Activated CD4-positive, alpha-beta T cell treated with anti-CD3 and anti-CD28 coated beads for 4 hours (primary cell): Measurements from ENCODE around the gene ARHGEF17.
"Not testable (repeated sequence)": the region's sequence is repeated elsewhere in the genome, so short reads cannot be mapped to it uniquely, and the experiment has no call there.

Experiments
- DNase-seq, 2 donors: peaks; one replicate each; pipeline ENCODE4 v3.0.0-alpha.2; 2020

The ARHGEF17 gene

DNA sequence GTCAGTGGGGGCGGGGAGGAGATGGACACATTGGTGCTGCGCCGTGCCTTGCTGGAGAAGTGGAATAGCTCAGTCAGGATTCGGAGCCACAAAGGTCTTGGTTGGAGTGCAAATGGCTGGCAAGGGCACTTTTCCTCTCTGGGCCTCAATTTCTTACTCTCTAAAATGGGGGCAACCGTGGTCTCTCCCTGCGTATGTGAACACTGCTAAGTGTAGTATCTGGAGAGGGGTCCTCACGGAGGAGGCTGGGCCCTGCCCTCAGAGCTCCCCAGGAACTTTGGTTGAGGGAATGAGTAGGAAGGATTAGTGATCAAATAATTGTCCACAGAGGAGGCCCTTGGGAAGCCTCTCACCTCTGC lies 35.4 kb upstream of the ARHGEF17 start:
- DNase-seq = no peak

GRCh38 chr11:73273222-73273895 lies 34.7 kb upstream of the ARHGEF17 start:
- DNase-seq = no peak

- DNase-seq = not testable (repeated sequence)
Observed at GRCh38 chr11:73274191-73274590, 33.9 kb upstream of the ARHGEF17 start.

GRCh38 chr11:73274722-73275380 lies 33.2 kb upstream of the ARHGEF17 start:
- no peak for DNase-seq

- no peak for DNase-seq
Observed at GRCh38 chr11:73275381-73275750, 32.7 kb upstream of the ARHGEF17 start.

DNA sequence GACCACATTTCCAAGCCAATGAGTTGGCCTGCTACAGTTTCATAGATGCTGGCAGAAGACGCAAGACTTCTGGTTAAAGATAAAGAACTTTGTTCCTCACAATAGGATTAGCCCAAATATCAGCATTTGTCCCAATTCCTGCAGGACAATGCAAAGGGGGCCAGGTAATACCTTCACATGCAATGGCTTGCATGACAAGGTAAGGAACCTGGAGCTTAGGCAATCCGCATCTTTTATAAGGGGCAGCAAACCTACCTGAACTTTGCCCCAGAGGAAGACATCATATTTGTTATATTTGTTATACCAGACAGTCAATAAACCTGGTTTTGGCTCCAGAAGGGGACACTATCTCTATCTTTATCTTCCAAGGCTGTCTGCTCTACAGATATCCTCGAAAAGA lies 30.6 kb upstream of the ARHGEF17 start:
- no peak for DNase-seq

- DNase-seq = no peak
Observed at GRCh38 chr11:73280626-73281025, 27.4 kb upstream of the ARHGEF17 start.

DNA sequence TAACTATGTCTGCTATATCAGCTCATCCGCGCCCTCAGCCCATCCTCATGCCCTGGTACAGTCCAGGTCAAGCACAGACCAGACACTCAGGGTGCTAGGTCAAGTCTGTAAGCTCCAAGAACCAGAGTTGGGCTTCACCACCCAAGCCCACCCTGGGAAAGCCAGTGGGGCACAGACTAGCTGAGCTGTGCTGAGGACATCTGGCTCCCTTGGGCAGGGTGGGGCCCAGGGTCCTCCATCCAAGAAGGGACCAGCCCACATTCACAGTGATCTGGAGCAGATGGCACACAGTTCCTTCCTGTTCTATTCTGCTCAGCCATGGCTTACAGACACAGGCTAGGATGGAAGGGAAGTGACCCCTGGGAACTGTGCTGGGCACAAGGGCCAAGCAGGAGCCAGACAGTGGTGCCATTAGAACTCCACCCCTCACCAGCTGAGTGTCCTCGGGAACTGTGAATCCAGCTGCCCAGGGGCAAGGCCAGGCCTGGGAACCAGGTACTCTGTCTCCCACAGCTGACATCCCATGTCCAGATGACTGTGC lies 26.8 kb upstream of the ARHGEF17 start:
- DNase-seq = no peak

DNA sequence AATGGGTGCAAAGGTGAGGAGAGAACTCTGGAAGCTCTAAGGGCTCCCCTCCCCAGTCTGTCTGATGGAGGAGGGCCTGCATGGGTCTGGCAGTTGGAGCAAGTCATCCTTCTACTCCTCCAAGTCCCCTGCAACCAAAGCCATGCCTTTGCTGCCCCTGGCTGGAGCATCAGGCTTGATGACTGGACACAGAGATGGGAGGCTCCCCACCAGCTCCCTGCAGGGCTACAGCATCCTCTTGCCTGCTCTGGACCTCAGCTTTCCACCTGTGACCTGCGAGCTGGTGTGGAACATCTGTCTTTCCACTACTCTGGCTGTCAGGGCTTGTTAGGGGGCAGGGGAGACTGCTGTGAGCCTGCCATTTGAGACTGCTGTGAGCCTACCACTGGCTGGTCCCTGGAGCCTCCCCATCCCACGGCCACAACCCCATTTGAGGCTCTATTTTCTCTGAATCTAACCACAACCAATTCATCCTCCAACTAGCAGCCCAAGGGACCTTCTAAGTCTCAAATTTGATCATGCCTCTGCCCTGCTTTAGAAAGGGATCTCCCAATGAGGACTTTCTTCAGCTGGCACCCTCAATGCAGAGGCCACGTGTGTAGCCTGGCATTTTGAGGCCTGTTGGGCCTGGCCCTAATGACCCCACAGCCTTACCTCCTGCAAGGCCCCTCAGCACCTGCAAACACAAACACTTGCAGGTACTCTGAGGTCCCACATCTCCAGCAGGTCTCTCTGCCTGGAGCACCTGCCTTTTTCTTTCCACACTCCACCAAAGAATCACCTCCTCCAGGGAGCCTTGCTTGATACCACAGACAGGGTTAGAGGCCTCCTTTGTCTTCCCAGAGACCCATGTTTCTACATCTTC lies 26.0 kb upstream of the ARHGEF17 start:
- no peak for DNase-seq

DNA sequence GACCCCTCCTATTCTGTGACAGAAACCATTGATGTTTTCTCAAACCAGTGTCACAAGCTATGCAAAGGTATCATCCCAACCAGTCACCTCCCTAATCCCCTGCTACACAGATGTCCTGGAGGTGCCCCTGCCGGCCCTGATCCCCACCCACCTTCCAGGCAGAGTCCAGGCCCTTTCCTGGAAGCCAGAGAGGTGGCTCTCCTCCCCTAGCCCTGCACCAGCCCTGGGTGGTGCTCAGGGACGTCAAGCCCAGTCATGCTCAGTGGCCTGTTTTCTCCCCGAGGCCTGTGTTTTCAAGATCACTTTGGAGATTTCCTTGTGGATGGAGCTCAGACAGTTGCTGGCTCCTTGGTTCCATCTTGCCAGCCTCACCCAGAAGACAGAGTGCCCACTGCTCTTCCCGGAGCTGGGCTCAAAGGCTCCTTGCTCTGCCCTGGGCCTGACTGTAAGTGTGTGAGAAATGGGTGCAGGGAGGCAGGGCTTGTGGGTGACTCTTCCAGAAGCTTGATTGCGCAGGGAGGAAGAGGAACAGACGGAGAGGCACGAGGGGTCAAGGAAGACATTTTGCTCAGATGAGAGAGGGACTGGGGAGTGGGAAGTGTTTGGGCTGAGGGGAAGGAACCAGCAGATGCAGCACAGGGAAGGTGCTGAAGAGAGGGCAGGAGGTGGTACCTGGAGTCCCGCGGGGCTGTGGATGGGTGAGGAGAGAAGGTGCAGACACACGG lies 24.6 kb upstream of the ARHGEF17 start:
- DNase-seq = no peak

- no peak for DNase-seq
Observed at GRCh38 chr11:73284106-73284505, 24.0 kb upstream of the ARHGEF17 start.

DNA sequence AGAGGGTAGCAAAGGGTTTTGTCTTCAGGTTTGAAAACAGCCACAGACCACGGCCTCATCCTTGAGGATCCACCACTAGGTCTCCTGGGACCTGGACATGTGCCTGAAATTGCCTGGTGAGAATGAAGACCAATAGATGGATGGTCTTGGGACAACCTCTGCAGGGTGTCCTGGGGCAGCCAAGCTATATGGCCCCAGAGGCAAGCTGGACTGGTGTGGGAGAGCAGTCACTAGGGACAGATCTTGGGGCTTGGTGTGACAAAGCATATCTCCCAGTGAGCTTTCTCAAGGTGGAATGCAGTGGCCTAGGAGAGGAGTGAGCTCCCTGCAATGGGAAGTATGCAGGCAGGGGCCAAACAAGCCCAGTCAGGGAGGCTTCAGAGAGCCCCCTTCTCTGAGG lies 22.4 kb upstream of the ARHGEF17 start:
- no peak for DNase-seq

DNA sequence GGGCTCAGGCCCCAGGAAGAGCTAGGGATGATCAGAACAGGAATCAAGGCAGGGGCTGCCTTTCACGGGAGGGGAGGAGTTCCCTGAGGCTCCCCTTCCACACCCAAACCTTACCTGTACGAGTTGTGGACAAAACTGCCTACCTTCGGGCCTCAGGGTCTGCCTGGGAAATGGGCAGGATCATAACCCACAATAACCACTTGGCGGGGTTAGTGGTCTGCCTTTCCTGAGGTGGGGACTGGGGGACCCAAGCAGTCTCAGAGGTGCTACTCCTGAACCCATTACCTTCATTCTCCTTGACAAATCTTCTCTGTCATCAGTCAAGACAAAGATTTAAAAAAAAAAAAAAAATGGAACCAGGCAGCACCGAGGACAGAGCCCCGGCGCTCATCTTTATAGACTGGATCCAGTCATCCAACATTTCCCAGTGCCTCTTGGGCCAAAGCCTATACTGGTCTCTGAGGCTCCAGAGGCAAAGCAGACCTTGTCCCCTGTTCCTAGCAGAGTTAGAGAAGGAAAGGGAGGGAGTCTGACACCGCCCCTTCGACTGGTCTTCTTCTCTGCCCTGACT lies 21.8 kb upstream of the ARHGEF17 start:
- no peak for DNase-seq

DNA sequence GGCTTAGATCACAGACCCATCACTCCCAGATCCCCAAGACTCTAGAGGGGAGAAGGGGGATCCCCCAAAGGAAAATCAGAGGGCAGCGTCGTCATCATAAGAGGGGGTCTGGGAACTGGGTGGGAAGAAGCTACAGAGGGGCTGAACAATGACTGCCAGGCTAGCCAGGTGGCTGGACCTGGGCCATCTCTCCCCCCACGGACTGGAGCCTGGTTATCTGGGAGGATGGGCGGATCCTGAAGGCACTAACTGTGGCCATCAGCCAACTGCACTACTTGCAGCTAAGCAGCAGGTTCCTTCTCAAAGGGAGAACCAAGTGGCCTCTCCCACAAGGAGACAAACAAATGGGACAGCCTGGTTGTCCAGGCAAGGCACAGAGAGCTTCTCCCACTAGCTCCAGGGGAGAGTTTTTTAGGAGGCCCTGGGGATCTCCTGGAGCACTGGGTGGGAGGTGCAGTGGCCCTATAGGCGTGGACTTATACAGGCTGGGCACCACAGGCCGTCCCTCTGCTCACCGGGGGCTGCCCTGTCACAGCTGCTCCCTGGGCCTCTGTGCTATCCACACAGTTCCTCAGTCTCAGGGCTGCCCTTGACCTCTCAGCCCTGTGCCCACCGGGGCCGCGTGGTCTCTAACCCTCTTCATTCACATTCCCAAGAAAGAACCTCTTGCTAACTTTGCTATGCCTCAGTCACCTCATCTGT lies 20.5 kb upstream of the ARHGEF17 start:
- DNase-seq = no peak

DNA sequence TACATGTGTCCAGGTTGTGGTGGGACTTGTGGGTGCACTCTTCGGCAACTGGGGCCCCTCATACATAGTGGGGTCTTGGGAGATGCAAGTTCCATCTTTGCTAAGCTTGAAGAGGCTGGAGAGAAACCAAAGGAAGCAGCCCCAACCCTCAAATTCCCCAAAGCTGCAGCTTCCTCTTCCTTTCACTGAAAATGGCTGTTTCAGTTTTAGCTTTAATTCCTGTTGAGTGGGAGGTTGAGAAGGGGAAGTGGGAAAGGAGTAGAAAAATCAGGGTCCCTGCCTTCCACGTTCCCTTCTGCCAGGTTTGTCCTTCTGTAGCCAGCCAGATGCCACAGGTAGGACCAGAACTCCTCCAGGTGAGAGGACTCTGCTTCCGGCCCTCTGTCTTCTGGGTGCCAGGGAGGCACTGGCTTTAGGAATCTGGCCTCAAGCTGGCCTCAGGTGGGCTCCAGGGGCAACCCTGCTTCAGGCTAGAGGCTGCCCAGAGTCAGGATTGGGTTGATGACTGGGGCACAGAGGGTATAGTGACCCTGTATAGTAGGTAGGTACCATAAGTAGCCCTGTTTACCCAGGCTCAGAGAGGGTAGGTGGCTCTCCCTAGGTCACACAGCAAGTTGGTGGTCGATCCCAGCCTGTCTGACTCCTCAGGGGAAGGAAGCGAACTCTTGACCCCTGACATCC lies 19.7 kb upstream of the ARHGEF17 start:
- no peak for DNase-seq

- DNase-seq = peak; percentile 32 to 45
Observed at GRCh38 chr11:73288873-73289707, 19.0 kb upstream of the ARHGEF17 start.

DNA sequence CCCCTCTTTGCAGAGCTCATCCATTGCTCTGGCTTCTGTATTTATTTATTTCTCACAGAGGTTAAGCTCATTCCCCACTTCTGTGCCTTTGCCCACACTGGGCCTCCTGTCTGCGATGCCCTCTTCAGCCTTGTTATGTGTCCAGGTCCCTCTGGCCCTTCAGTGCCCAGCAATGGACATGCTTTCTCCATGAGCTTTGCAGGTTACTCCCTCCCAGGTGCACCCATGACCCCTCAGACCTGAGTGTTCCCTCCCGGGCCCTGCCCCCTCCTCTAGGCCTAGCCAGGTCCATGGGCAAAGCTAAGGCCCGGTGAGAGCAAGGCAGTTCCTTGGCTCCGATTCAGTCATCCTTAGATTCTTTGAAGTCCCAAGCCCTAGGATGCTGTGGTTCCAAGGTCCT lies 17.5 kb upstream of the ARHGEF17 start:
- DNase-seq = no peak

GRCh38 chr11:73291196-73291595 lies 16.9 kb upstream of the ARHGEF17 start:
- no peak for DNase-seq

DNA sequence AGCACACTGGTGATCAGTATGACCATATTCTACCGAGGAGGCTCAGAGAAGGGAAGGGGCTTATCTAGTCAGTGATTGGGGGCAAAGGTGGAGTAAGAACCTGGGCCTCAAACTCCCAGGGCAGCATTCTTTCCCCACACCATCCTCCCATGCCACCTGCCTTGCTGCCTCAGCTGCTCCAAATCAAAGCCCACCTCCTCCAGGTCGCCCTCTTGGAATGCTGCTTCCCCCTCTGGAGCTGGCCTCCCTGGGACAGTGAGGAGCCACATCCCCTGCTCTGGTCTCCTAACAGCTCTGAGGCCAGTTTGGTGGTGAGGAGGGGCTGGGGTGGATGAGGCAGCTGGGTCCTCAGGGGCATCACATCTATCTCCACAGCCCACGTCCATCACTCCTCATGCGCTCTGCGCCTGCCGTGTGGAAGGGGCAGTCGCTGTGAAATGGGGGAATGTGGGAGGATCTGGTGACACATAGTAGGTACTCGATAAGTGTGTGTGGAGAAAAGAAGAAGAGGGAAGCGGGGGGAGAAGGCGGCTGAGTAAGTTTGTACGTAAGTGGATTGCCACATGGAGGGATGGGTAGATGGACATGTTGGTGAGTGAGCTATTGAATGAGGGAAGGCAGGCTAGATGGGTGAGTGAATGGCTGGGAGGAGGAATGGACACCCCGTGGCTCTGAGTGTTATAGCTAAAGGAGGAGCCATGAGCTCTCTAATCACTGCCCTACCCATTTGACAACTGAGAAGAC lies 16.1 kb upstream of the ARHGEF17 start:
- DNase-seq = no peak

DNA sequence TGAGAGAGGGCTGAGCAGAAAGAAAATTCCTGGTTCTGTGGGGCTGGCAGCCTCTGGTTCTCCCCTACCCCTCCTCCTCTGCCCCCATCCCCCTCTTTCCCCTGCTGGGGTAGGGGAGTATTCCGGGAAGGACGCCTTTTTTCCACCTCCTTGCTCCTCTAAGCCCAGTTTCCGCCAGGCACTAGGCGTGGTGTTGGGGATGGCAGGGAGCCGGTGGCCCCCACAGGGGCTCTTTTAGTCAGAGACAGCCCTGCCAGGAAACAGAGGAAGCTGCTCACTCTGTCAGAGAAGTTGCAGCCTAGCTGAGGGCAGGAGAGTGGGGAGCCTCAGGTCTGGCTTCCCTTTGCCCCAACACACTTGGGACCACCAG lies 15.6 kb upstream of the ARHGEF17 start:
- DNase-seq = no peak
